GM23248 (cell line): ENCODE measurements around the gene TNRC6C.

ENCODE experiments used
- EZH2 ChIP-seq: fragments of 200-600 bp; sonication (generic); IDR thresholded peaks from 2 replicates; pipeline ENCODE4 v1.6.1; 2018; ENCODE audit warnings: antibody characterized with exemption, mild to moderate bottlenecking; ENCODE audit not compliant: insufficient read depth, poor library complexity, severe bottlenecking
- EZH2phosphoT487 ChIP-seq: fragments of 200-600 bp; sonication (generic); IDR thresholded peaks from 2 replicates; pipeline ENCODE4 v1.6.1; 2018; ENCODE audit warnings: antibody characterized with exemption, moderate library complexity, mild to moderate bottlenecking, low read depth; ENCODE audit not compliant: insufficient read depth

DNA sequence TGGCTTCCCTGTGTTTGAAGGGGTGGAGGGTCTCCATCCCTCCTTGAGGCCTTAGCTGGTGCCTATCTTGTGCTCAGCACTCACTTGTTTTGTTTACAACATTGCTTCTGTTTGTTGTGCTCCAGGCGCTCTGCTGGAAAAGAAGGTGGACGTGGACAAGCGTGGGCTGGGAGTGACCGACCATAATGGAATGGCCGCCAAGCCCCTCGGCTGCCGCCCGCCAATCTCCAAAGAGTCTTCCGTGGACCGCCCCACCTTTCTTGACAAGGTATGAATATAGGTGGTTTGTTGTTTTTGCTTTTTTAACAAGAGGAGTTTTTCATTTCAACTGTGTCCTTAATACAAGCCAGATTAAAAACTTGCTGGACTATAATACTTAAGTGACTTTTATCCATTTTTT is 116.5 kb downstream of the TNRC6C start:
- no peak for TF ChIP-seq EZH2phosphoT487
- no peak for TF ChIP-seq EZH2
